Lower leg skin (tissue), 3 donors: ENCODE data around the gene ROM1.

ENCODE experiments used
- POLR2A ChIP-seq, 2 donors: fragments of 450-650 bp; IDR thresholded peaks; one replicate each; pipeline ENCODE4 v1.6.1; 2016 to 2017; ENCODE audit warnings: antibody characterized with exemption in 2 of 2, mild to moderate bottlenecking in 1 of 2, moderate library complexity in 1 of 2
- TF ChIP-seq, protein P1 (sequence below), 3 donors: fragments of 450-650 bp; IDR thresholded peaks; one replicate each; pipeline ENCODE4 v1.5.1; 2016; ENCODE audit warnings: antibody characterized with exemption in 3 of 3, mild to moderate bottlenecking in 3 of 3, moderate library complexity in 2 of 3

- TF ChIP-seq, protein P1, sequence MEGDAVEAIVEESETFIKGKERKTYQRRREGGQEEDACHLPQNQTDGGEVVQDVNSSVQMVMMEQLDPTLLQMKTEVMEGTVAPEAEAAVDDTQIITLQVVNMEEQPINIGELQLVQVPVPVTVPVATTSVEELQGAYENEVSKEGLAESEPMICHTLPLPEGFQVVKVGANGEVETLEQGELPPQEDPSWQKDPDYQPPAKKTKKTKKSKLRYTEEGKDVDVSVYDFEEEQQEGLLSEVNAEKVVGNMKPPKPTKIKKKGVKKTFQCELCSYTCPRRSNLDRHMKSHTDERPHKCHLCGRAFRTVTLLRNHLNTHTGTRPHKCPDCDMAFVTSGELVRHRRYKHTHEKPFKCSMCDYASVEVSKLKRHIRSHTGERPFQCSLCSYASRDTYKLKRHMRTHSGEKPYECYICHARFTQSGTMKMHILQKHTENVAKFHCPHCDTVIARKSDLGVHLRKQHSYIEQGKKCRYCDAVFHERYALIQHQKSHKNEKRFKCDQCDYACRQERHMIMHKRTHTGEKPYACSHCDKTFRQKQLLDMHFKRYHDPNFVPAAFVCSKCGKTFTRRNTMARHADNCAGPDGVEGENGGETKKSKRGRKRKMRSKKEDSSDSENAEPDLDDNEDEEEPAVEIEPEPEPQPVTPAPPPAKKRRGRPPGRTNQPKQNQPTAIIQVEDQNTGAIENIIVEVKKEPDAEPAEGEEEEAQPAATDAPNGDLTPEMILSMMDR (IDR thresholded peaks at IDR 0.05), result no peak
- no peak for TF ChIP-seq POLR2A (IDR thresholded peaks at IDR 0.05)
Observed at GRCh38 chr11:62588966-62589637, 24.0 kb upstream of the ROM1 start.
